ENCODE results near the gene GRK5. TPM values are rescaled to one million over a fixed set of nuclear protein-coding genes. Genes with fewer than 3 reads are reported as not detected.

The GRK5 gene
- total RNA-seq, 1 donor from 2014 or later = 4.3 TPM

DNA sequence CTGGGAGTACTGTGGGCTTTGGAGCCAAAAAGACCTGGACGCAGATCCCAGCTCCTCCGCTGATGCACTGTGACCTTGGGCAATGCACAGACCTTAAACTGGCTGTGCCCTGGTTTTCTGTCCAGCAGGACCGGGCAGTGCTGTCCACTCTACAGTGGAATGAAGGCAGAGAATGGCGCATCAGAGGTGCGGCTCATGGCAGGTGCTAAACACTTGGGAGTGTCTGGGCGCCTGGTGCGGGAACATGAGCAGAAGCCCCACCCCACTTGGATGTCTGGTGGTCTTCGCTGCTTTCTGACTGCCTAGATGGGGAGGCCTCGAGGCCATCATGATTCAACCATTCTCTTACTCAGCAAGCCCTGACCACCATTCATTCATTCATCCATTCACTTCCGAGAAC, 153.7 kb downstream of the GRK5 start:
- H3K27ac ChIP-seq = no peak overlapping the region
- no peak overlapping the region for H3K9ac ChIP-seq
- TF ChIP-seq, protein P1, sequence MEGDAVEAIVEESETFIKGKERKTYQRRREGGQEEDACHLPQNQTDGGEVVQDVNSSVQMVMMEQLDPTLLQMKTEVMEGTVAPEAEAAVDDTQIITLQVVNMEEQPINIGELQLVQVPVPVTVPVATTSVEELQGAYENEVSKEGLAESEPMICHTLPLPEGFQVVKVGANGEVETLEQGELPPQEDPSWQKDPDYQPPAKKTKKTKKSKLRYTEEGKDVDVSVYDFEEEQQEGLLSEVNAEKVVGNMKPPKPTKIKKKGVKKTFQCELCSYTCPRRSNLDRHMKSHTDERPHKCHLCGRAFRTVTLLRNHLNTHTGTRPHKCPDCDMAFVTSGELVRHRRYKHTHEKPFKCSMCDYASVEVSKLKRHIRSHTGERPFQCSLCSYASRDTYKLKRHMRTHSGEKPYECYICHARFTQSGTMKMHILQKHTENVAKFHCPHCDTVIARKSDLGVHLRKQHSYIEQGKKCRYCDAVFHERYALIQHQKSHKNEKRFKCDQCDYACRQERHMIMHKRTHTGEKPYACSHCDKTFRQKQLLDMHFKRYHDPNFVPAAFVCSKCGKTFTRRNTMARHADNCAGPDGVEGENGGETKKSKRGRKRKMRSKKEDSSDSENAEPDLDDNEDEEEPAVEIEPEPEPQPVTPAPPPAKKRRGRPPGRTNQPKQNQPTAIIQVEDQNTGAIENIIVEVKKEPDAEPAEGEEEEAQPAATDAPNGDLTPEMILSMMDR (IDR thresholded peaks at IDR 0.05) = no peak
- no peak for TF ChIP-seq EZH2phosphoT487 (IDR thresholded peaks at IDR 0.05)
- no peak for TF ChIP-seq EZH2 (IDR thresholded peaks at IDR 0.05)
- H3F3A ChIP-seq (ENCODE audit: low read depth) = no peaks in the 10 kb centered on the region
- H3K36me3 Mint-ChIP-seq = peaks cover 6% of the 10 kb centered on the region
- peak overlapping the region; percentile 36 for H3K27ac Mint-ChIP-seq
- no peak overlapping the region for H3K4me2 ChIP-seq
- no peak overlapping the region for H3K4me3 ChIP-seq
- no peak overlapping the region for H2AFZ ChIP-seq (replicated peaks)
- H3K4me1 Mint-ChIP-seq = peaks cover 10% of the 10 kb centered on the region
- H3K4me1 ChIP-seq = peaks cover 2% of the 10 kb centered on the region
- peaks cover 12% of the 10 kb centered on the region for H3K9me3 Mint-ChIP-seq
- H3K27me3 Mint-ChIP-seq (ENCODE audit: insufficient read depth, low read depth) = peaks cover 5% of the 10 kb centered on the region
- no peaks in the 10 kb centered on the region for H3K36me3 ChIP-seq
- H3K4me3 Mint-ChIP-seq = no peak overlapping the region
- H4K20me1 ChIP-seq (ENCODE audit: low read depth) = no peaks in the 10 kb centered on the region
- no peaks in the 10 kb centered on the region for H3K9me3 ChIP-seq (ENCODE audit: low read depth)
- H3K79me2 ChIP-seq (ENCODE audit: low read depth) = no peaks in the 10 kb centered on the region
- no peaks in the 10 kb centered on the region for H3K27me3 ChIP-seq
- no peak for DNase-seq (ENCODE audit: low spot score)

DNA sequence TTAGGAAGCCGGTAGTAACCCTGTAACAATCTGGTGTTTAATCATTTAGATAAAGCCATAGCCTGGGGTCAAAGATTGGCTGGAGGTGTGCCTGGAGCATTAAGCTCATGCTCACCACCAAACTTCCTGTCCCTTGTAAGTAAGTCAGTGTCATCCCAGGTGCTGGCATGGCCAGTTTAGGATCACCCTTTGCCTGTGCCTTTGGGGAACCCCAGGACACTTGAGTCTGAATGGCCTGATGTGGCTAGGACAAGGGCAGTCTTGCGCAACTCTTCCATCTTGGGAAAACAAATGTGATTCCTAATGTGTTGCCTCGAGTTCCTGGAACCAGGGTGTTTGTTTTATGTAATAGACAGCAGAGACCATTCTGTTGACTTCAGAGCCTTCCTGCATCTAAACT, 154.8 kb downstream of the GRK5 start:
- TF ChIP-seq EZH2phosphoT487 (IDR thresholded peaks at IDR 0.05) = no peak
- TF ChIP-seq, protein P1 (IDR thresholded peaks at IDR 0.05) = no peak
- TF ChIP-seq EZH2 (IDR thresholded peaks at IDR 0.05) = no peak
- no peak for DNase-seq (ENCODE audit: low spot score)
- no peak overlapping the region for H3K4me2 ChIP-seq
- no peaks in the 10 kb centered on the region for H3K36me3 ChIP-seq
- H4K20me1 ChIP-seq (ENCODE audit: low read depth) = no peaks in the 10 kb centered on the region
- H3K79me2 ChIP-seq (ENCODE audit: low read depth) = no peaks in the 10 kb centered on the region
- Mint-ChIP-seq H3K4me3 (no peak overlapping the region), H3K4me1 (peaks cover 14% of the 10 kb centered on the region), H3K9me3 (peaks cover under 1% of the 10 kb centered on the region), H3K36me3 (no peaks in the 10 kb centered on the region), H3K27me3 (ENCODE audit: insufficient read depth, low read depth) (peaks cover 8% of the 10 kb centered on the region), H3K27ac (no peak overlapping the region)
- H3K4me1 ChIP-seq = peaks cover 10% of the 10 kb centered on the region
- no peaks in the 10 kb centered on the region for H3F3A ChIP-seq (ENCODE audit: low read depth)
- H3K27ac ChIP-seq = no peak overlapping the region
- no peaks in the 10 kb centered on the region for H3K27me3 ChIP-seq
- H3K9me3 ChIP-seq (ENCODE audit: low read depth) = no peaks in the 10 kb centered on the region
- H3K9ac ChIP-seq = no peak overlapping the region
- H2AFZ ChIP-seq (replicated peaks) = no peak overlapping the region
- H3K4me3 ChIP-seq = no peak overlapping the region

DNA sequence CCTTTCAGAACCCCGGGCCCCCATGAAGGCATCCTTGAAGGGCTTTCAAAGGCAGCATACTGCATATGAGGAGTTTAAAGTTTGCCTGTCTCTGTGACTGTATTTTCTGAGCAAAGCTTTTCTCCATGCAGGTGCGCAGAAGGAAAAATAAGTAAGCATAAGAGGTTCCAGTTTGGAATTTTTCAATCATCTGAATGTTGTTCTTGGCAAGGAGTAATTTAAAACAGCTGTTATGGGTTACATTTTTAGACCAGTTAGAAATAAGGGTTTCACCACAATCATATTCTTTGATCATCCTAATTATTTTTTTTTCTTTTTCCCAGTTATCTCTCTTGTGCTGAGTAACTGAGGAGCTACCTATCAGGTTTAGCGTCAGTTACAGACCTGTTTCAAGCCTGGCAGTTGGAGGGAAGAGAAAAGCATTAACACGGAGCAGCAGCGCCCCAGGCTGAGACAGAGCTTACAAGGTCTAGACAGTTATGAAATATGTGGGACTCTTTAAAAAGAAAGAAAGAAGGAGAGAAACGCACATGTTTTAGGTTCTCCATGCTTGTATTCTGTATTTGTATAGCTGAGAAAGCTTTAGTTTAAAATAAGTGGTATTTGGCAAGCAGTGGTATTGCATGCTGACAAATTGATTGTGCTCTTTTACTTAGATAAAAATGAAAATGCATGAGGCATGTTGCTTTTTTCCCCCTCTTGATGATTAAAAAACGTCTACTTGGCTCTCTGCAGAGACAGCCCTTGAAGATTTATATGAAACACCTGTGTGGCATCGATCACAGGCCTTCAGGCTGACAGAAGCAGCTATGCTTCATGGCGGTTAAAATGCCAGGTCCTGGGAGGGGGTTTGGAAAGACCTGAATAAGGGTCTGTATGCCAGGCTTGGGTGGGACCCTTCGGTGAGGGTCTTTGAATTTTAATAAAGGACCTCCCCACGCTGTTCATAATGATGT, 157.6 kb downstream of the GRK5 start:
- TF ChIP-seq EZH2 (IDR thresholded peaks at IDR 0.05) (no peak), EZH2phosphoT487 (IDR thresholded peaks at IDR 0.05) (no peak)
- TF ChIP-seq, protein P1 (IDR thresholded peaks at IDR 0.05) = no peak
- Mint-ChIP-seq H3K27me3 (ENCODE audit: insufficient read depth, low read depth) (peaks cover 8% of the 10 kb centered on the region), H3K36me3 (no peaks in the 10 kb centered on the region), H3K4me1 (peaks cover 25% of the 10 kb centered on the region), H3K4me3 (no peak overlapping the region), H3K9me3 (no peaks in the 10 kb centered on the region), H3K27ac (peak overlapping the region; percentile 7)
- Histone ChIP-seq H3K4me2 (no peak overlapping the region), H3K27me3 (no peaks in the 10 kb centered on the region), H3K9me3 (ENCODE audit: low read depth) (no peaks in the 10 kb centered on the region), H2AFZ (replicated peaks) (no peak overlapping the region), H3K79me2 (ENCODE audit: low read depth) (no peaks in the 10 kb centered on the region), H3K27ac (no peak overlapping the region), H4K20me1 (ENCODE audit: low read depth) (no peaks in the 10 kb centered on the region), H3K4me1 (peaks cover 22% of the 10 kb centered on the region), H3K9ac (no peak overlapping the region), H3K4me3 (no peak overlapping the region), H3F3A (ENCODE audit: low read depth) (no peaks in the 10 kb centered on the region), H3K36me3 (no peaks in the 10 kb centered on the region)
- DNase-seq (ENCODE audit: low spot score) = no peak
